Right kidney (tissue), 1 donor: ENCODE data around the gene PHF12.

Experiments used
- DNase-seq: peaks from one replicate; pipeline ENCODE4 v3.0.0-alpha.2; 2016

PHF12 gene

DNA sequence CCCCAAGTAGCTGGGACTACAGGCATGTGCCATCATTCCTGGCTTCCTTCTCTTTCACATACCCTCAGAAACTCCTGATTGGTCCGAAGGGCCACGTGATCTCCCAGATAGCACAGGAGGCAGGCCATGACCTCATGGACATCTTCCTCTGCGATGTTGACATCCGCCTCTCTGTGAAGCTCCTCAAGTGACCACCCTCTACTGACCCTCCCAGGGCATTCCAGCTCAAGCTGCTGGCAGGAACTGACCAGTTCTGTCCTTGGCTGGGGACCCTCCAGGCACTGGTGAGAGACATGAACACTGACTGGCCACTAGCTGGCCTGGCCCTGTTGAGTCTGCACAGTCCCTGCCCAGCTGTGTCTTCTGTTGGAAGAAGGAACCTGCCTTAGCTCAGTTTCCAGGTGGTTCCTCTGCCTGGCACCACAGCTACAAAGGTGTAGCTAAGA, 90.9 kb downstream of the PHF12 start:
- no peak for DNase-seq

DNA sequence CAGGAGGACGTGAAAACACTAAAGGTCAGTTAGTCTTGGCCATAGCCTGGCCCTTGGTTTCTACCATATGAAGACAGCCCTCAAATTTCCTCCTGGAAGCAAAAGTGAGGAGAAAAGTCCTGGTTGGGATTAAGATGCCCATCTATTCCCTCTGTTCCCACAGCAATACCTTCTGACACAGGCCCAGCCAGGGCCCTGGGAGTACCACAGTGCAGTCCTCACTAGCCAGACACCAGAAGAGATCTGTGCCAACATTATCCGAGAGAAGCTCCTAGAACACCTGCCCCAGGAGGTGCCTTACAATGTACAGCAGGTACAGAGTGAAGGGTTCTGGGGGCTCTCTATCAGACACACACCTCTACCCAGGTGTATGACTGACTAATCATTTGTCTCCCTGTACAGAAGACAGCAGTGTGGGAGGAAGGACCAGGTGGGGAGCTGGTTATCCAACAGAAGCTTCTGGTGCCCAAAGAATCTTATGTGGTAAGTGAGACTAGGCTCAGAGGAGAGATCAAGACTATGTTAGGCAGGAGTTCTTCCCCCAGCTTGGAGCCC, 92.4 kb downstream of the PHF12 start:
- no peak for DNase-seq

DNA sequence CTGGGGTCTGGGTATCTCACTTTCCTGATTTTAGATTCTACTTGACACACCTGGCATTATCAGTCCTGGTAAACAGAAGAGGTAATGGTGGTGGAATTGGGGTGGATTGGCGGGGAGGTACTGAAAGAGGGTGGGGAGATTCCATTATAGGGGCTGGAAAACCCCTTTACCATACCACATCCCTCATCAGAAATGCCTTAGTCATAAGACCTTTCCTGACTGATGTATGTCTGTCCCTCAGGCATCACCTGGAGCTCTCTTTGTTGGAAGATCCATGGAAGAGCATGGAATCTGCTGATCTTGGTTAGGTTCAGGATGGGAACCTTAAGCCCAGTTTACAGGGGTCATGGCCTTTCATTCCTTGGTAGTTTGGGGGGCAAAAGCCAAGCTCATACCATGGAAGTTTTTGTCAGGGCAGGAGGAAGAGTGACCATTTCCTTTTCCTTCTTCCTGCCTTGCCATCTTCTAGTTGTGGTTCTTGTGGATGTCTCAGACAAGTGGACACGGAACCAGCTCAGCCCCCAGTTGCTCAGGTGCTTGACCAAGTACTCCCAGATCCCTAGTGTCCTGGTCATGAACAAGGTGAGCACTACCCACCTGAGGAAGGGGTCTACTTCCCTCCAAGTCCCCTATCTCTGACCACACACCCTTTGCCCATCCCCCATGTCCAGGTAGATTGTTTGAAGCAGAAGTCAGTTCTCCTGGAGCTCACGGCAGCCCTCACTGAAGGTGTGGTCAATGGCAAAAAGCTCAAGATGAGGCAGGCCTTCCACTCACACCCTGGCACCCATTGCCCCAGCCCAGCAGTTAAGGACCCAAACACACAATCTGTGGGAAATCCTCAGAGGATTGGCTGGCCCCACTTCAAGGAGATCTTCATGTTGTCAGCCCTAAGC, 93.2 kb downstream of the PHF12 start:
- DNase-seq = no peak

DNA sequence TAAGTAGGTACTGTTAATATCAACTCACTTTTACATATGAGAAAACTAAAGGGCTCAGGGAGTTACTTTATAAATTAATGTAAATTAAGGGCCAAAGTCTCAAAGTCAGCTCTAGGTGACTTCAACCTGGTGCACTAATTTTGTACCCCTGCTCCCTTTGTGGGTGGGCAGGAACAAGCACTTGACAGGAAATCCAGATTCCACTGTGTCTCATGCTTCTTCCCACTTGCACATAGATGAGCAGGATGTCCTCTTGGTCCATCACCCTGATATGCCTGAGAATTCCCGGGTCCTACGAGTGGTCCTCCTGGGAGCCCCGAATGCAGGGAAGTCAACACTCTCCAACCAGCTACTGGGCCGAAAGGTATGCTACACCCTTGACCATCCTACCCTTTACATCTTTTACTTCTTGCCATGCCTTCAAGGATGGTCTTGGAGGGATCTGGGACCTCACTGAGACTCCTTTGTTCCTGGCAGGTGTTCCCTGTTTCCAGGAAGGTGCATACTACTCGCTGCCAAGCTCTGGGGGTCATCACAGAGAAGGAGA, 95.2 kb downstream of the PHF12 start:
- DNase-seq = no peak

DNA sequence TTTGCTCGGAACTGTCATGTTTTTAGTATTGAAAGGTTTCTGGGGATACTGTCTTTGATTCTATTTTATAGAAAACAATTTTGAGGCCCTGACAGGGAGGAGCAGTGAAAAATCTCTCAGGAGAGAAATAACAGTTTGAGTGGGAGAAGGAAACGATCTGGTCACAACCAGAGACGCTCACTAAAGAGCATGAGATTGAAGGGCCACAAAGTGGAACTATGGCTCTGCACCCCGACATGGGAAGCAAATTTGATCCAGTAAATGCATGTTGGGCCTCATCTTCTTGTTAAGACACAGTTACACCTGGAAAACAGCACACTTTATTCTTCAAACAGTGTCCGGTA, 96.0 kb downstream of the PHF12 start:
- no peak for DNase-seq
